GM21723 (cell line): Measurements from ENCODE around the gene PKNOX1.
"Not testable (repeated sequence)": the region's sequence is repeated elsewhere in the genome, so short reads cannot be mapped to it uniquely, and the experiment has no call there.

Experiments
- ATAC-seq: cut with Tn5 transposase; IDR thresholded peaks from one replicate; pipeline ENCODE4 v1.9.1; 2021; ENCODE audit warnings: mild to moderate bottlenecking, moderate library complexity; ENCODE audit not compliant: unreplicated experiment

PKNOX1 gene

GRCh38 chr21:42983103-42983502, 8.7 kb downstream of the PKNOX1 start:
- no peak for ATAC-seq

- no peak for ATAC-seq
Observed at GRCh38 chr21:42983869-42984268, 9.5 kb downstream of the PKNOX1 start.

GRCh38 chr21:42986125-42986783, 11.9 kb downstream of the PKNOX1 start:
- ATAC-seq: no peak

- no peak for ATAC-seq
Observed at GRCh38 chr21:42988236-42988965, 14.0 kb downstream of the PKNOX1 start.

GRCh38 chr21:42989370-42989769, 15.0 kb downstream of the PKNOX1 start:
- not testable (repeated sequence) for ATAC-seq

GRCh38 chr21:42989816-42990650, 15.7 kb downstream of the PKNOX1 start:
- no peak for ATAC-seq

GRCh38 chr21:42991992-42992740, 17.8 kb downstream of the PKNOX1 start:
- no peak for ATAC-seq

- no peak for ATAC-seq
Observed at GRCh38 chr21:42993051-42993712, 18.8 kb downstream of the PKNOX1 start.

GRCh38 chr21:42997053-42997452, 22.7 kb downstream of the PKNOX1 start:
- no peak for ATAC-seq

- ATAC-seq: not testable (repeated sequence)
Observed at GRCh38 chr21:42997983-42998382, 23.6 kb downstream of the PKNOX1 start.

GRCh38 chr21:42999152-42999551, 24.8 kb downstream of the PKNOX1 start:
- ATAC-seq: not testable (repeated sequence)

GRCh38 chr21:43000041-43000440, 25.7 kb downstream of the PKNOX1 start:
- ATAC-seq: not testable (repeated sequence)

GRCh38 chr21:43001316-43001715, 27.0 kb downstream of the PKNOX1 start:
- ATAC-seq: no peak

- ATAC-seq: no peak
Observed at GRCh38 chr21:43004926-43005325, 30.6 kb downstream of the PKNOX1 start.

- ATAC-seq: no peak
Observed at GRCh38 chr21:43005635-43006034, 31.3 kb downstream of the PKNOX1 start.

GRCh38 chr21:43006051-43006873, 31.9 kb downstream of the PKNOX1 start:
- not testable (repeated sequence) for ATAC-seq

GRCh38 chr21:43006874-43007208, 32.5 kb downstream of the PKNOX1 start:
- ATAC-seq: no peak

GRCh38 chr21:43012596-43012995, 38.2 kb downstream of the PKNOX1 start:
- no peak for ATAC-seq

GRCh38 chr21:43015906-43016540, 41.7 kb downstream of the PKNOX1 start:
- no peak for ATAC-seq
